NCI-H2029 treated with DMSO at 0.1 percent for 48 hours (cell line): ENCODE measurements around the gene ELF4.

Experiments
- DNase-seq: peaks from one replicate; lab custom pipeline; 2025; lab: John Stamatoyannopoulos, UW

ELF4 gene

DNA sequence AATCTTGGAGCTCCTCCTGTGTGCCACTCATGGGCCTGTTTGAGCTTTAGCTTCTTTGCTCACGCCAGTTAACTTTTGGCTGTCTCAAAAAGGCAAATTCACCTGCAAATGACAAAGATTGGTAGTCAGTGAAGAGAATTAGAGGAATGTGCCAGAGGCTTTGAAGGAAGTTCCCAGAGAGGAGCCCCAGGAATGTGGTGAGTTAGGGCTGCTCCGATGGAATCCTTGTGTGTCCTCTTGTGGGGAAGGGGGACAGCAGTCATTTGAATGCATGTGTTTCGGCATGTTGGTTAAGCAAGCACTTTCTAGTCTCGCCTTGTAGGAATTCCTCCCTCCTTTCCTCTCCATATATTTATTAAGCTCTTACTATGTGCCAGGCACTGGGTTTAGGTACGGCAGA lies 62.9 kb downstream of the ELF4 start:
- no peak for DNase-seq

DNA sequence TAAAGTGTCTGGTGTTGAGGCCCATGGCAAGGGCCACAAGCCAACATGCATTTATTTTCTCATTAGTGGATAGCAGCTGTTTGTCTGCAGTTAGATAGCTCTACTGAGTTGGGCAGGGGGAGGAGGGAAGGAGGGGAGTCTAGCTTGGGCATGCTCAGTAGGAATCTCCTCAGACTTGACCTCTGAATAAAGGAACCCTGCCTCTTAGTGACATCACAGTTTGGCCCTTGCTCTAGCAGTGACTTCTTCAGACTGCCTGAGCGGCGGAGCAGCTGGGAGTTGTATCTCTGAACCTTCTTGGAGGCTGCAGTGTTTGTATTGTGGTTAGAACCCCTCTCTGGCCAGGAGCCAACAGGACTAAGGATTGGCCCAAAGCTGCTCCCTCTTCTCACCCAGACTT lies 70.5 kb downstream of the ELF4 start:
- DNase-seq = no peak

DNA sequence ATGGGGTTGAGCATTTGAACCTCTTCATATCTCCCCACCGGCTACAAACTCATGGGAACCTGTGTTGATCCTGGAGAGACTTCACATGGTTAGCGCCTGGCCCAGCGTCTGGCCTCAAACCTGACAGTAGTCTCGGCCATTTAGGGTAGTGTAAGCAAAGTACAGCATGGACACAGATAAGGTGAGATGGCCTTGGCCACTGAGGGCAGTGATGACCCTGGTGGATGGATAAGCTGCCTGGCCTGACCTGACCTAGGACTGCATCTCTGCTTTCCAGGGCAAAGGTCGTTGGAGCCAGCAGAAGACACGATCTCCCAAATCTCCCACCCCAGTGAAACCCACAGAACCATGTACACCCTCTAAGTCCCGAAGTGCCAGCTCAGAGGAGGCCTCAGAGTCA lies 76.1 kb downstream of the ELF4 start:
- no peak for DNase-seq

DNA sequence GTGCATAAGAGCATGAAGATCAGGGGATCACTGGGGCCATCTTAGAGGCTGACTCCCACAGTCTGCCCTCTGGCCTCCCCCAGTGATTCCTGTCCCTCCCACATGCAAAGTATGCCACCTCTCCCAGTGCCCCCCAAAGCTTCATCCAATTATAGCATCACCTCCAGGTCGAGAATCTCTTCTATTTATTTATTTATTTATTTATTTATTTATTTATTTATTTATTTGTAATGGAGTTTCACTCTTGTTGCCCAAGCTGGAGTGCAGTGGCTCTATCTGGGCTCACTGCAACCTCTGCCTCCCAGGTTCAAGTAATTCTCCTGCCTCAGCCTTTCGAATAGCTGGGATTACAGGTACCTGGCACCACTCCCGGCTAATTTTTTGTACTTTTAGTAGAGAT lies 77.7 kb downstream of the ELF4 start:
- DNase-seq = no peak

DNA sequence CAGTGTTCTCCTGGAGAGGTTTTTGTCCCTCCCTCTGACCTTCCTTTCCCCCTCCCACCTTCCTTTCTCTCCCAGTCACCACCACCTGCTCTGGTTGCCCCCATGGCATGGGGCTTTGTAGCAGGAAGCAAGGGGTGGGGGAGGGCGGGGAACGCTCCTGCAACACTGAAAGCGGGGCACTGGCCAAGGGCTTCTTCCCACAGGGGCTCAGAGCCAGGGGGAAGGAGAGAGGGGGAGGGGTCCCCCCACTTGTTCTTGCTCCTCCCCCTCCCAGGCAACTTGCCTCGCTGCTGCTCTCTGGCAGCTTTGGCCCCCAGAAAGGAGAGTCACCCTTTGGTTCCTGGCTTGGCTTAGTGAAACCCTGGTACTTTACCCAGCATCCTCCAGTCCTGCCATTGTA lies 79.5 kb downstream of the ELF4 start:
- no peak for DNase-seq

DNA sequence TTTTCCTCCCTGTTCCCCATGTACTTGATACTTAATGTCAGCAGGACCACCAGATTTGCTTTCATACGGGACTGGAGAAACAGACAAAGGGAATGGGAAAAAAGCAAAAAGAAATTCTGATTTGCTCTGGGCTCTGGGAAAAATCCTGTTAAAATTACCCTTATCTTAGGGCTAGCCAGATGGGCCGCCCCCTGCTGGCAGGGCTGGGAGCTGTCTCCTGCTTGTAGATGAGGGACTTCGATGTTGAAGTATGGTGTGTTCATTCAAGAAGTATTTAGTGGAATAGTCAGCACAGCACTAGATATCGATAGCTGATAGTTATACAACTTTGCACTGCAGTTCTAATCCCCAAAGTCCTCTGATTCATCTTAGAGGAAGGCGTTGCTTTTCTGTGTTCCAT lies 82.1 kb downstream of the ELF4 start:
- DNase-seq = no peak

DNA sequence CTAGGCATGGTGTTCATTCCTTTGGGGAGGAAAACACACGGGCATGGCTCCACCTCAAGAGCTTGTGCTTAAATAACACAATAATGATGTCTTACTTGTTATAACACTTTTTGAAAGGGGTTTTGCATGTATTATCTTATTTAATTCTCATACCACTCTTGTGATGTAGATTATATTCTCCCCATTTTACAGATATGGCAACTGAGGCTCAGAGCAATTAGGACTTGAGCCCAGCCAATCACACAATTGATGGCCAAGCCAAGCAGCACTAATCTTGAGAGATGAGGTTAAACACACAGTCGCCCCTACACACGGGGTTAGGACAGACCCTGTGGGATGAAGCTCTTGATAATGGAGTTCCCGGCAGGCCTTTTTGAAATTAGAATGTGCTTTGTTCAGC lies 82.7 kb downstream of the ELF4 start:
- no peak for DNase-seq

DNA sequence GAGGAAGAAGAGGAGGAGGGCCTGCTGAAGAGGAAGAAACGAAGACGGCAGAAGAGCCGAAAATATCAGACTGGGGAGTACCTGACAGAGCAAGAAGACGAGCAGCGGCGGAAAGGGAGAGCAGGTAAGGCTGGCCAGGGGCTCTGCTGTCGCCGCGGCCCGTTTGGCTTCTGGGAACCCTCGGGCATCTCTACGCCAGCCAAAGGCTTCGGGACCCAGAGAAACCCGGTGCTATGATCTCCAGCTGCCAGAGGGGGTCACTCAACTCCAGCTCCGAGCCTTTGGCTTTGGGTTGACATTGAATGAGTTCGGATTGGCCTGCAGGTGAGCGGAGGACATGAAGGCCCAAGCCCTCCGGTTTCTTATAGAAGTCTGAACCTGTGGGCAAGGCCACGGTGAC lies 85.0 kb downstream of the ELF4 start:
- DNase-seq = no peak

DNA sequence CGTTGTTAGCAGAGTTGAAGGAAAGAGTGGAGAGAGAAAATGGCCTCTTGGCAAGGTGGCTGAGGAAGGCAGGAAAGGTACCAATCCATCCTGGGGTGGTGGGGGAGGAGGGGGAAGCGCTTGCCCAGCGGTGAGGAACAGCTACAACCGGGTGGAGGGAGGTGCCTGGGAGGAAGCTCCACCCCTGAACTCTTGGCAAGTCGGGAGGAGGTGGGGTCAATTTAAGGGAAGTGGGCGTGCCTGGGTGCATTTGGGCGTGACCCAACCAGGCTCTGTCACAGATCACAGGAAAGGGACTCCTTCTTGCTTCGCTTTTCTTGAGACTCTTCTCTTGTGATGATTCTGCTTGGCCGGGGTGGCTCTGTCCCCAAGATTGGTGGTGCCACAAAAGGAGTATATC lies 86.2 kb downstream of the ELF4 start:
- DNase-seq = peak; percentile 27

DNA sequence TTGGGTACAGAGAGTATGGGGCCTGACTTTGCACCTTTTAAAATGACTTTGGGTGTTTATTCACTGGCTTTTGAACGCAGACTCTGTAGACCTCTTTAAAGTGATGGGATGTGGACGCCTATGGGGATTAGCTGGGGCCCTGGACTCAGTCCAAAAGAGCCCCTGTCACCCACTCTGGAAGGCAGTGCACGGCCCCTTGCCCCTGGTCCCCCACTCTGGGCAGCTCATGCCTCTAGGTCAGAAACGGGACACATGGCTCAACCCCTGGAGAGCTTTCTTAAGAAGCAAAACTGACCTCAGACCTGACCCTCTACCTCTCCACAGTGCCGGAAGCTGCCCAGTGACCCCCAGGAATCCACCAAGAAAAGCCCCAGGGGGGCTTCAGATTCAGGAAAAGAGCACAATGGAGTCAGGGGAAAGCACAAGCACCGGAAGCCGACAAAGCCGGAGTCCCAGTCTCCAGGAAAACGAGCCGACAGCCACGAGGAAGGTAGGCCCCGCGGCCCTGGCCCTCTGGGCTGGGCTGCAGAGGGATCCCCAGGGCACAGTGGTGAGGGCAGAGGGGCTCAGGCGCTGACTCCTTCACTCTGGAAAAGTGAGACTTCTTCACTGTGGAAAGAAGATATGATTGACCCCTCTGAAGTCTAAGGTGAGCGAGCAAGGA lies 89.5 kb downstream of the ELF4 start:
- DNase-seq = no peak

DNA sequence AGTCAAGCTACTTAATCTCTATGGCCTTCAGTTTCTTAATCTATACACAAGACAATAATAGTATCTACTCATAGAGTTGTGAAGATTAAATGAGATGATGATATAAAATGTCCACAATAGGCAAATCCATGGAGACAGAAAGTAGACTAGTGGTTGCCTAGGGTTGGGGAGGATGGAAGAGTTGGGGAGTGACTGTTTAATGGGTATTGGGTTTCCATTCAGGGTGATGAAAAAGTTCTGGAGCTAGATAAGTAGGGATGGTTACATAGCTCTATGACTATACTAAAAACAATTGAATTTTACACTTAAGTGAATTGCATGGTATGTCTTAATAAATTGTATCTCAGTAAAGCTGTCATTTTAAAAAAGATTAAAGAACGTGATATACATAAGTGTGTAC lies 92.2 kb downstream of the ELF4 start:
- no peak for DNase-seq

DNA sequence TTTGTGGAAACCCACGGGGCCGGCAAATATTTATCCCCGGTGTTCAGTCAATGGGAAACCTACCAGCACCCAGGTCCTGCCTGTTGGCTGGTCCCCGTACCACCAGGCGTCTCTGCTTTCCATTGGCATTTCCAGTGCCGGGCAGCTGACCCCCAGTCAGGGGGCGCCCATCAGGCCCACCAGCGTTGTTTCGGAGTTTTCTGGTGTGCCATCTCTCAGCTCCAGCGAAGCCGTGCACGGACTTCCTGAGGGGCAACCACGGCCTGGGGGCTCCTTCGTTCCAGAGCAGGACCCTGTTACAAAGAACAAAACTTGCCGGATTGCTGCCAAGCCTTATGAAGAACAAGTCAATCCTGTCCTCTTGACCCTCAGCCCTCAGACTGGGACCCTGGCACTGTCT lies 95.1 kb downstream of the ELF4 start:
- no peak for DNase-seq
